Measurements from ENCODE around the gene ACTL8.

DNA sequence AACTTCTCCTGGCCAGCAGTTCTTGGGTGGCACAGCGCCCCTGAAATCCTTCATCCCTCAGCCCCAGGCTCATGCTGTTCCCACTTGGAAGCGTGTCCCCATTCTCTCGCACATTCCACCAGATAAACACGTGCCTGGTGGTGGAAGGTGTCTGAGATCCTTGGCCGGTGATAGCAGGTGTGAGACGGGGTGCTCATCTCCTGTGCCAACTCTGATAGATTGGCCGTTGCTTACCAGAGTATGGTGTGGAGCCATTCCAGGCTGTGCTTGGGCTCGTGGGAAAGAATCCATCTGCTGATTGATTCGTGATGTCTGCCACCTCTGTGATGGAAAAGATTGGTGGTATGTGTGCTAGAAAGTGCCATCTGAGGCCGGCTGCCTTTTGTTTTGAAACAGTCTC lies 22.2 kb downstream of the ACTL8 start:
- TF ChIP-seq, protein P1, sequence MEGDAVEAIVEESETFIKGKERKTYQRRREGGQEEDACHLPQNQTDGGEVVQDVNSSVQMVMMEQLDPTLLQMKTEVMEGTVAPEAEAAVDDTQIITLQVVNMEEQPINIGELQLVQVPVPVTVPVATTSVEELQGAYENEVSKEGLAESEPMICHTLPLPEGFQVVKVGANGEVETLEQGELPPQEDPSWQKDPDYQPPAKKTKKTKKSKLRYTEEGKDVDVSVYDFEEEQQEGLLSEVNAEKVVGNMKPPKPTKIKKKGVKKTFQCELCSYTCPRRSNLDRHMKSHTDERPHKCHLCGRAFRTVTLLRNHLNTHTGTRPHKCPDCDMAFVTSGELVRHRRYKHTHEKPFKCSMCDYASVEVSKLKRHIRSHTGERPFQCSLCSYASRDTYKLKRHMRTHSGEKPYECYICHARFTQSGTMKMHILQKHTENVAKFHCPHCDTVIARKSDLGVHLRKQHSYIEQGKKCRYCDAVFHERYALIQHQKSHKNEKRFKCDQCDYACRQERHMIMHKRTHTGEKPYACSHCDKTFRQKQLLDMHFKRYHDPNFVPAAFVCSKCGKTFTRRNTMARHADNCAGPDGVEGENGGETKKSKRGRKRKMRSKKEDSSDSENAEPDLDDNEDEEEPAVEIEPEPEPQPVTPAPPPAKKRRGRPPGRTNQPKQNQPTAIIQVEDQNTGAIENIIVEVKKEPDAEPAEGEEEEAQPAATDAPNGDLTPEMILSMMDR (IDR thresholded peaks at IDR 0.05; ENCODE audit: poor library complexity): no peak
- no peak for TF ChIP-seq EZH2 (IDR thresholded peaks at IDR 0.05; ENCODE audit: borderline replicate concordance)
